PFSK-1 (cell line): Measurements from ENCODE around the gene MIOX.

Experiments
- POLR2AphosphoS5 ChIP-seq: IDR thresholded peaks from 2 replicates; pipeline ENCODE4 v1.6.1; 2012; ENCODE audit warnings: low read depth, mild to moderate bottlenecking, control low read depth, low read length, moderate library complexity
- SIN3A ChIP-seq: IDR thresholded peaks from 2 replicates; pipeline ENCODE4 v1.6.1; 2012; ENCODE audit warnings: mild to moderate bottlenecking, low read length, moderate library complexity, borderline replicate concordance; ENCODE audit not compliant: insufficient read depth
- TAF1 ChIP-seq: IDR thresholded peaks from 2 replicates; pipeline ENCODE4 v1.6.1; 2012; ENCODE audit warnings: low read length, control low read depth, borderline replicate concordance; ENCODE audit not compliant: insufficient read depth
- TF ChIP-seq, protein P1 (sequence below), 2 experiments: IDR thresholded peaks; 2 replicates each; pipeline versions ENCODE4 v1.6.1 to v1.8.0; 2011 to 2012; ENCODE audit warnings: low read depth in 2 of 2, low read length in 2 of 2, control low read depth in 1 of 2, inconsistent platforms in 1 of 2, mild to moderate bottlenecking in 1 of 2, moderate library complexity in 1 of 2; ENCODE audit not compliant: insufficient read depth in 1 of 2

DNA sequence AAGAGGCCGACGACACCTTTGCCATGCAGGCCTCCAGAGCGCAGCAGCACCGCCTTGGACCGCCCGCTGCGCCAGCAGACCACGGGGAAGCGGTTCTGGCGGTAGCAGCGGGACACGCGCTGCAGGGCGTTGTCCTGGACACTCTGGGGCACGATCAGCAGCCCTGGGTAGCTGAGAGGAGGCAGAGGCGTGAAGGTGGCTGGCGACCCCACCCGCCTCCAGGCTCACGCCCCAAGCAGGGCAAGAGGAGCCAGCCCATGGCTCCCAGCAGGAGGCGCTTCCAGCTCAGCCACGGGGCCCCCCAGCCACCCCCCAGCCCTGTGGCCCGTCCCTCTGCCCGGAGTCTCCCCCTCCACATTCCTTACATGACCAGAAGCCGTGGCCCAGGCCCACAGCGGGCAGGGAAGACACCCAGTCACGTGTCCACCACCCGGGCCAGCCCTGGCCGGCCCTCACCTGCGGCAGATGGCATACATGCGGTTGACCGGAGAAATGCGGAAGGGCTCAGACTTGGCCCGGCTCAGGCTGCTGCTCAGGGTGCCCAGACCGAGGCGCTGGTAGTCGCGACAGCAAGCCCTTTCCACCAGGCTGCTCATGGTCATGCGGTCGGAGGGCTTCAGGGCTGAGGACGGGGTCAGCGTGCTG lies 27.0 kb upstream of the MIOX start:
- TF ChIP-seq, protein P1, sequence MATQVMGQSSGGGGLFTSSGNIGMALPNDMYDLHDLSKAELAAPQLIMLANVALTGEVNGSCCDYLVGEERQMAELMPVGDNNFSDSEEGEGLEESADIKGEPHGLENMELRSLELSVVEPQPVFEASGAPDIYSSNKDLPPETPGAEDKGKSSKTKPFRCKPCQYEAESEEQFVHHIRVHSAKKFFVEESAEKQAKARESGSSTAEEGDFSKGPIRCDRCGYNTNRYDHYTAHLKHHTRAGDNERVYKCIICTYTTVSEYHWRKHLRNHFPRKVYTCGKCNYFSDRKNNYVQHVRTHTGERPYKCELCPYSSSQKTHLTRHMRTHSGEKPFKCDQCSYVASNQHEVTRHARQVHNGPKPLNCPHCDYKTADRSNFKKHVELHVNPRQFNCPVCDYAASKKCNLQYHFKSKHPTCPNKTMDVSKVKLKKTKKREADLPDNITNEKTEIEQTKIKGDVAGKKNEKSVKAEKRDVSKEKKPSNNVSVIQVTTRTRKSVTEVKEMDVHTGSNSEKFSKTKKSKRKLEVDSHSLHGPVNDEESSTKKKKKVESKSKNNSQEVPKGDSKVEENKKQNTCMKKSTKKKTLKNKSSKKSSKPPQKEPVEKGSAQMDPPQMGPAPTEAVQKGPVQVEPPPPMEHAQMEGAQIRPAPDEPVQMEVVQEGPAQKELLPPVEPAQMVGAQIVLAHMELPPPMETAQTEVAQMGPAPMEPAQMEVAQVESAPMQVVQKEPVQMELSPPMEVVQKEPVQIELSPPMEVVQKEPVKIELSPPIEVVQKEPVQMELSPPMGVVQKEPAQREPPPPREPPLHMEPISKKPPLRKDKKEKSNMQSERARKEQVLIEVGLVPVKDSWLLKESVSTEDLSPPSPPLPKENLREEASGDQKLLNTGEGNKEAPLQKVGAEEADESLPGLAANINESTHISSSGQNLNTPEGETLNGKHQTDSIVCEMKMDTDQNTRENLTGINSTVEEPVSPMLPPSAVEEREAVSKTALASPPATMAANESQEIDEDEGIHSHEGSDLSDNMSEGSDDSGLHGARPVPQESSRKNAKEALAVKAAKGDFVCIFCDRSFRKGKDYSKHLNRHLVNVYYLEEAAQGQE (IDR thresholded peaks at IDR 0.05; ENCODE audit: insufficient read depth in 1 of 2, low read depth in 2 of 2, low read length in 2 of 2) = no peak
- no peak for TF ChIP-seq POLR2AphosphoS5
- no peak for TF ChIP-seq TAF1
- TF ChIP-seq SIN3A = no peak
